ENCODE results near the gene MLF2.

The MLF2 gene

GRCh38 chr12:6772331-6772695 lies 19.4 kb upstream of the MLF2 start, which contains the start of gene LAG3:
Gene LAG3, plus strand, starts transcription at chr12:6772520. Its CDS starts 333 bp downstream, at chr12:6772853.
- TF ChIP-seq, protein P1, sequence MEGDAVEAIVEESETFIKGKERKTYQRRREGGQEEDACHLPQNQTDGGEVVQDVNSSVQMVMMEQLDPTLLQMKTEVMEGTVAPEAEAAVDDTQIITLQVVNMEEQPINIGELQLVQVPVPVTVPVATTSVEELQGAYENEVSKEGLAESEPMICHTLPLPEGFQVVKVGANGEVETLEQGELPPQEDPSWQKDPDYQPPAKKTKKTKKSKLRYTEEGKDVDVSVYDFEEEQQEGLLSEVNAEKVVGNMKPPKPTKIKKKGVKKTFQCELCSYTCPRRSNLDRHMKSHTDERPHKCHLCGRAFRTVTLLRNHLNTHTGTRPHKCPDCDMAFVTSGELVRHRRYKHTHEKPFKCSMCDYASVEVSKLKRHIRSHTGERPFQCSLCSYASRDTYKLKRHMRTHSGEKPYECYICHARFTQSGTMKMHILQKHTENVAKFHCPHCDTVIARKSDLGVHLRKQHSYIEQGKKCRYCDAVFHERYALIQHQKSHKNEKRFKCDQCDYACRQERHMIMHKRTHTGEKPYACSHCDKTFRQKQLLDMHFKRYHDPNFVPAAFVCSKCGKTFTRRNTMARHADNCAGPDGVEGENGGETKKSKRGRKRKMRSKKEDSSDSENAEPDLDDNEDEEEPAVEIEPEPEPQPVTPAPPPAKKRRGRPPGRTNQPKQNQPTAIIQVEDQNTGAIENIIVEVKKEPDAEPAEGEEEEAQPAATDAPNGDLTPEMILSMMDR (IDR thresholded peaks at IDR 0.05; ENCODE audit: low read depth, low read length, missing control alignments): no peak
- no peak within 1 kb of the TSS for H3K4me3 ChIP-seq (ENCODE audit: low read depth, low read length)
- no peak for DNase-seq (ENCODE audit: low read depth)

GRCh38 chr12:6771509-6772330 lies 18.8 kb upstream of the MLF2 start:
- DNase-seq (ENCODE audit: low read depth): no peak
- TF ChIP-seq, protein P1 (IDR thresholded peaks at IDR 0.05; ENCODE audit: low read depth, low read length, missing control alignments): no peak
- H3K4me3 ChIP-seq (ENCODE audit: low read depth, low read length): no peak overlapping the region

GRCh38 chr12:6771091-6771495 lies 18.2 kb upstream of the MLF2 start:
- TF ChIP-seq, protein P1 (IDR thresholded peaks at IDR 0.05; ENCODE audit: low read depth, low read length, missing control alignments): no peak
- no peak for DNase-seq (ENCODE audit: low read depth)
- no peak overlapping the region for H3K4me3 ChIP-seq (ENCODE audit: low read depth, low read length)

GRCh38 chr12:6770600-6770999 lies 17.7 kb upstream of the MLF2 start:
- no peak for DNase-seq (ENCODE audit: low read depth)
- no peak overlapping the region for H3K4me3 ChIP-seq (ENCODE audit: low read depth, low read length)
- TF ChIP-seq, protein P1 (IDR thresholded peaks at IDR 0.05; ENCODE audit: low read depth, low read length, missing control alignments): no peak

DNA sequence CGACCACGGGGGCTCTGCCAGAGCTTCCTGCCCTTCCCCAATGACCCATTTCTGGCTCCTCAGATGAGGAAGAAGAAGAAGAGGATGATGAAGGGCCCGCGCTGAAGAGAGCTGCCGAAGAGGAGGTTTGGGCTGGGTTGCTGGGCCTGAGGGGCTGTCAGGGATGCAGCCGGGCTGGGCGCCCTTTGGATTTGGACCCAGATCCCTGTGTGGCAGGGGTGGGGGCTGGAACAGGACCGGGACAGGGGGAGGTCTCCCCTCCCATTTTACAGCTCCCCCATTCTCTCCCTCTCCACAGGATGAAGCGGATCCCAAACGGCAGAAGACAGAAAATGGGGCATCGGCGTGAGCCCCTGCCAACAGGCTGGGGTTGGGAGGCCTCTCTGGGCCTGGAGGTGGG lies 17.2 kb upstream of the MLF2 start:
- DNase-seq (ENCODE audit: low read depth): no peak
- TF ChIP-seq, protein P1 (IDR thresholded peaks at IDR 0.05; ENCODE audit: low read depth, low read length, missing control alignments): no peak
- H3K4me3 ChIP-seq (ENCODE audit: low read depth, low read length): no peak overlapping the region

DNA sequence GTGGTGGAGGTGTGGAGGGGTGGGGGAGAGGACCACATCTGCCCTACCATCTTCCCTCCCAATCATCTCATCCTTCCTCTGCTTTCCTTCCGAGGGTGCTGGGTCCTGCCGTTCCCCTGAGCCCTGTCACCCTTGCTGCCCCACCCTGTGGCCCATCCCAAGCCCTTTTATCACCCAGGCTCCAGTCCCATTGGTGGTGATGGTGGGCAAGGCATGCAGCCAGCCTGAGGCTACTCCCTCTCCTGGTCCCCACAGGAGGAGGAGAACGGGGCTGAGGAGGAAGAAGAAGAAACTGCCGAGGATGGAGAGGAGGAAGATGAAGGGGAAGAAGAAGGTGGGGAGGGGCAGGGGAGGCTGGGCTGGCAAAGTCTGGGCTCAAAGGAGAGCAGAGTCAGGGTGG lies 16.7 kb upstream of the MLF2 start:
- DNase-seq (ENCODE audit: low read depth): no peak
- TF ChIP-seq, protein P1 (IDR thresholded peaks at IDR 0.05; ENCODE audit: low read depth, low read length, missing control alignments): no peak
- no peak overlapping the region for H3K4me3 ChIP-seq (ENCODE audit: low read depth, low read length)

DNA sequence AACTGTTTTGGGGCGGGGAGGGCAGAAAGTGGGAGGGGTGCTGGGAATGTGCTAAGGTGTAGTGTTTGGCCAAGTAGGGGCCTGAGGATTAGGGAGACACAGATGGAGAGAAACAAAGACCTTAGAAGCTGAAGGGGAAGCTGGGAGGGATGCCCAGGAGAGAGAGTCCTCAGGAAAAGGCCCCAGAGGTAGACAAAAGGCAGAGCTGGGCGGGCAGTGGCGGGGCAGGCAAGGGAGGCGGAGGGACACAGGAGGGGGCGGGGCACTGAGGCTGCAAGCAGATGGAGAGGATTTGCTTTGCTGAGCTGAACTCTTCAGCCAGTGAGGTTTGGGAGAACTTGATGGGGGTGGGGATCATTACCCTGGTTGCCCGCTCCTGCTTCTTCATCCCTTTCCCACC lies 16.0 kb upstream of the MLF2 start:
- no peak overlapping the region for H3K4me3 ChIP-seq (ENCODE audit: low read depth, low read length)
- no peak for DNase-seq (ENCODE audit: low read depth)
- TF ChIP-seq, protein P1 (IDR thresholded peaks at IDR 0.05; ENCODE audit: low read depth, low read length, missing control alignments): no peak
